Activated naive CD8-positive, alpha-beta T cell treated with anti-CD3 and anti-CD28 coated beads, Interleukin-2, amount 50 U/mL, for 16 hours (primary cell): ENCODE measurements around the gene PBX1.

Source experiments
- DNase-seq: peaks from one replicate; pipeline ENCODE4 v3.0.0-alpha.2; 2020; ENCODE audit warnings: low read depth, low spot score

Gene PBX1

DNA sequence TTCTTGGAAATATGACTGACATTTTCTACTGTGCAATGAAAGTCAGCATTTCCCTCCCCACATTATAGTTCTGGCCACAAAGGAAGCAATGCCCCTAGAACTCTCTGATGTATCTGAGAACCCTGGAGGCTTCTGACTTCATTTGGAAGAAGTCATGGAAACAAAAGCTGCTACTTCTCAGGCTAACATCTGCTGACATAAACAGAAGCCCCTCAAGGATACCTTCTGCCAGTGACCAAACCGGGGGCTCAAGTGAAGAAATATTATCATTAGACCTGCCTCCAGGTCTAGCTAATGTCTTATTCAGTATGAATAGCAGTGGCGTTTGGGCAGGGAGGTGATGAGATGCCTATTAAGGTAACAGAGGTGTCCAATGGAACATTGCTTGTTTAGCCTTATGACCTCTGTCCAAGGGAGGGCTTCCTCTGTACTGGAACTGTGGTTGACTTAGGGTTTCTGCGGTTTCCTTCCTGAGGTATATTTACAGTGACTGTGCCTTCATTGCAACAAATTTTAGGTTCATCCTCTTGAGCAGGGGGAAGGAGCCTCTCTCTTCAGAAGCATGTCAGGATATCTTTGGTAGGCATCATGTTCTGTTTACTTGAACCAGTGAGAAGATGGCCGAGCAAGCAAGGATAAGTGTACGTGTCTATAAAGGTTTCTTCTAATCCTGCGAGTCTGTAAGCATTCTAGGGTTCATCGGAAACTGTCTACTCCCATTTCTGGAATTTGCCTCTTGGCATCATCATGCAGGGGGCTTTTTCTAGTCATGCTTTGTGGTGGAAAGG, 161.7 kb downstream of the PBX1 start:
- DNase-seq, result no peak

DNA sequence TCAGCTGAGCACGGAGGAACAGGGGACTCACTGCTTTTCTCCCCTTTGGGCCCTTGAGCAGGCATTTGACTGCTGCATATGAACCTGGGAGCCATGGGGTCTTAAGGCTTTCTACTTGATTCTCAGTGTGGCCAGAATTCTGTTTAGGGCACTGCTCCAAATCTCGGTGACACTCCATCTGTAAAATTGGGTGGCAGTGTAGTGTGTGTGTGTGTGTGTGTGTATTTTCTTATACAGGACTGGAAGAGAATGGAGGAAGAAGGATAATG, 162.2 kb downstream of the PBX1 start:
- DNase-seq, result no peak

DNA sequence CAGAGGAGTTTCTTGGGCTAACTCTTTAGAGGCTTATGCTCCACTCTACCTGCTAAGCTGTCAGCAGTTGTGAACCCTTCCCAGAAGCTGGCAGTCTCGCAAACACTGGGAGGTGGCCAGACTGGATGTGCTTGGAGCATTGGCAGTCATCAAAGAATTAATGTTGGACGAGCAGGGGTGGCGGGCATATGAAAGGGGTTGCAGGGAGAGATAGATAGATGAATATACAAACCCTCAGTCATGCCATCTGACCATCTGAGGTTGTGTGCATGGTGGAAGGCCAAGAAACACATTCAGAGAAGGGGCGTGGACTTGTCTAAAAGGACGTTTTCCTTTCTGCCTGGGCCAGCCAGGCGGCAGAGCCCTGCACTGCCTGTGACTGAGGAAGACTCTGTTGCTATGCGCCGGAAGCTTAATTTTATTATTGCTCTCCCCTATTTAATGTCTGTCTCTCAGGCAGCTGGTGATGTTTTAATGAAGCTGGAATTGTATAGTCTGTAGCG, 164.4 kb downstream of the PBX1 start:
- DNase-seq, result no peak

DNA sequence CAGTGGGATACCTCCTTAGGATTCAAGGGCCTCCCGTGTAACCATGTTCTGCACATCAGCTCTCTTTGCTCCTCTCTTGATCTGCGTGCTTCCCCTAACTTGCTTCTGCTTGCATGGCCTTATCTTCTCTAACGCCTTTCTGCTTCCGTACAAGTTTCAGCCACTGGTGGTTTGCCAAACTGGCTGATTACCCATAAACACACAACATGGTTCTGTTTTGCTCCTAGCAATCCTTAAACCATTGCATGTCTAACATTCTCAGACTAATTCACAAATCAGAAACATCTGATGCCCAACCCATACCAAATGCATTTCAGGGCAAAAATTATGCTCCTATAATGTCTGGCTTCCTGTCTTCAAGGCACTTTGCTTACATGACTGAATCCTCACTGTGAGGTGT, 166.4 kb downstream of the PBX1 start:
- DNase-seq, result no peak

DNA sequence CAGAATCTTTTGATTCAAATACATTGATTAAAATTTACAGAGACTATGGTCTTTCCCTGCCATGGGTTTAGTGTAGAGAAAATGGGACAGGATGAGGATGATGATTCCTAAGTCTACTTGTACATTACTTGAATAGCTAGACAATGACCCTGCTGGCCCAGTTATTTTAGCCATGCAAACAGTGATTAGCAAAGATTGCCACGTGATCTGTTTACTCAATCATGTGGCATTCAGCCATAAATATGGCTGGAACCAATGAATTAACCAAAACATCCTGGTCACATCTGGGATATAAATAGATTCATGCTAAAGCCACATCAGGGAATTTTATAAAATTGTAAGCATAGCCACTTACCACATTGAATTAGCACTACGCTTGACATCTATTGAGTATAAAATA, 167.3 kb downstream of the PBX1 start:
- no peak for DNase-seq

- no peak for DNase-seq
Measured at GRCh38 chr1:164728719-164729118, 169.7 kb downstream of the PBX1 start.

DNA sequence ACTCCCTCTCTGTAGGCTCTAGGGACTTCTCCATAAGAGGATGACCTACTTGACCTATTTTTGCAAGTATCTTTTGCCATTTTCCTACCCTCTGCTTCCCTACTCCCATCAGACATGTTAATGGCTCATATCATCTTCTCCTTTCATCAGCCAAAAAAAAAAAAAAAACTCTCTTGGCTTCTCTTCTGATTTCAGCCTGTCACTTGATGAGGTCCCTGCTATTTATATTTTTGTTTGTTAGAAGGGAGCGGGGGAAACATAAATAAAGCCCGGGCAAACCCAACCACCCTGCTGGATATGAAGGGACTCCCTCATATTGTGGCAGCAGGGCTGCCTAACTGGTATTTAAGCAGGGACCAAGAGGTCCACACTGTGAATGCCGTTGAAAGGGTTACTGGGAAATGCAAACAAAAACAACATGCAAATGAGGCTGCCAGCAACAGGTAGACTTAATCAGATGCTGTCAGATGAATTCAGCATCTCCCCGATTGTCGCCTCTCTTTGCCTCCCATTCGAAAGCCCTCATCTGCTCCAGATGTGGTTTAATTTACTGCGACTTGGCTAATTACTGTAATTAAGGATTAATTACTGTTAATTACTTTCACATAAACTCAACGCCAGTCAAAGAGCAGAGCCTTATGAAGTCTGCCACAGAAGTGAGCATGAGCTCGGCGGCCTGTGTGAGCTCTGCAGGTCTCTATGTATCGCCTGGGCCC, 172.3 kb downstream of the PBX1 start:
- DNase-seq, result no peak

DNA sequence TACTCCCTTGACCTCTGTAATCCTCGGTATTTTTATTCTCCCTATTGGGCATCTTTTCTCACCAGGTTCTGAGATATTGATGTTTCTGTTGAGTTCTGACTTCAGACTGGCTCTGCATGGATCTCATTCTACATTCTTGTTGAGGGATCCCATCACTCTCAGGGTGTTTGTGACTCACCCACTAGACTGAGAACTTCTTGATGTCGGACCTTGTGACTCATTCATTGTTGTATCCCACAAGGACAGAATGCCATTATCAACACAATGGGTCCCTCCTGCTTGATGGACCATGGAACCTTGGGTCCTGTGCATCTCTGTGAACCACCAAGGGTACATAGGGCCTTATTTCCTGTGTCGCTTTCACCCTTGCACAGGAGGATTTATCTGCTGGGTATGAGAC, 174.1 kb downstream of the PBX1 start:
- DNase-seq, result no peak

- no peak for DNase-seq
Measured at GRCh38 chr1:164733734-164734133, 174.8 kb downstream of the PBX1 start.

GRCh38 chr1:164735315-164736052, 176.5 kb downstream of the PBX1 start:
- no peak for DNase-seq

DNA sequence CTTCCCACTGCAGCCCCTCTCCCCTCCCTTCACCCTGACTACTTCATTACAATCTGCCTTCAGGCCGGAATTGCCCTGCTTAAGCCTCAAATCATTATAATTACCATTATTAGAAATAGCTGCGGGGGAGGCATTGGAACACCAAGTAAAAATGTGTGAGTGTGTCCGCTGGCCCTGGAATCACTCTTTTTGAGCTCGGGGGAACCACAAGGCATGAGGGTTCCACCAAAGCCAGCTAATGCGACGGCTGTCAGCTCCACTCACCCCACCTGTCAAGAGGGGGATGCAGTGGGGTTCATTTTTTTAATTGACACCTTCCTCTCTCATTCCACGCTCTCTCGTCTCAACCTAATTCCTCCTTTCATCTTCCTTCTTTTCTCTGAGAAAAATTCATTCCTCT, 177.2 kb downstream of the PBX1 start:
- DNase-seq, result no peak

- no peak for DNase-seq
Measured at GRCh38 chr1:164739189-164739588, 180.2 kb downstream of the PBX1 start.

- DNase-seq, result no peak
Measured at GRCh38 chr1:164740000-164740526, 181.1 kb downstream of the PBX1 start.

GRCh38 chr1:164742745-164743144, 183.8 kb downstream of the PBX1 start:
- DNase-seq, result no peak

GRCh38 chr1:164743976-164744375, 185.0 kb downstream of the PBX1 start:
- no peak for DNase-seq

DNA sequence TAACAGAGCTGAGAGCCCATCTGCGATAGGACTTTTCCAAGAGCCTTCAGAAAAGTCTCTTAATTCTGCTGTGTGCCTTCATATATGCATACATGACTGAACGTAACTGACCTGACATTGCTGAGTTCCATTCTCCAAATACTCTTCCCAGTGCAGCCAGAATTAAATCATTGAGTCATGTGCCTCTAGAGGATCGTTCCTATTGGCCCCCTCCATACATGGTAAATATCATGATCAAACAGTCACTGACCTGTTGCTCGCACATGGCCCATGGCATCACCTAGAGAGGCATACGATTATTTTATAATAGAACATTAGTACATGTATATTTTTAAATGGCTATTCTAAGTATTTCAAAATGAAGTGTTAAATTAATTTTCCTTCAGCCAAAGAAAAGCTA, 186.8 kb downstream of the PBX1 start:
- DNase-seq, result no peak

GRCh38 chr1:164746632-164747031, 187.6 kb downstream of the PBX1 start:
- no peak for DNase-seq

GRCh38 chr1:164748253-164748899, 189.4 kb downstream of the PBX1 start:
- no peak for DNase-seq

- no peak for DNase-seq
Measured at GRCh38 chr1:164753521-164754077, 194.6 kb downstream of the PBX1 start.

DNA sequence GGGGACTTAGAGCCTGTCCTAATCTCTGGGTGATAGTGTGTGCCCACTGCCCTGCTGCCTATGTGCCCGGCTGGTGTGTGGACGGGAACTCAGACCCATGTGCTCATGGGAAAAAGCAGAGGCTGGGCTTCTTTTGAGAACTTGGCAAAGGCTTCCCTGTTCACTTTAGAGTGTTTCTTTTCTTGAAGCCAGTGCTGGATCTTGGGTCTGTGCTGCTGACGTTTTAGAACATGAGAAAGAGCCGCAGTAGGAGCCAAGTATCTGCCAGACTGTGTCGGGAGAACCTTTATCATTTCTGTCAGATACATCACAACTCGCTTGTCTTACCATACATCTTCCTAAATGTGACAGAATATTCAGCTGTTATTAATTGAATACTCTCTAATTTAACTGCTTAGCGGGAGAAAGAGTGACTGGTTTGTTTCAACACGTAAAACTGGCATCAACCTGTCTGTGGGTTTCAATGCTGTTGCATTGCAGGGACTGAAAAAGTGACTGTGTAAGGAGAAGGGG, 195.2 kb downstream of the PBX1 start:
- DNase-seq, result no peak

DNA sequence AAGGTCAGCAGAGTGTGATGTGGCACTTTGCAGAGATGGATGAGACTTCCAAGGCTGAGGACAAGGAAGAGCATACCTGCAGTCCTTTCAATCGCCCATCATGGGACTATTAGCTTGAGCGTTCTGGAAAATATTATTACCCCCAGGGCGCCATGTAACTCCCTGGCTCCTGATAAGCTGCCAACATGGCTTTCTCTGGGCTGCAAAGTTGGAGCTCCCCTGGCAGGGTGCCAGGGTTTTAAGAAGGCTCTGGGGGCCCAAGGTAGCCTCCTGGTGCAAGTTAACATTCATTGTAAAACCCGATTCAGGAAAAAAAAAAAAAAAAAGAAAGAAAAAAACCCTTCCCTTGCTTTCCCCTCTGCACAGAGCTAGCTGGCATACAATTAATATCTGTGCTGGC, 196.7 kb downstream of the PBX1 start:
- no peak for DNase-seq
